Measurements from ENCODE around the gene LITAF. TPM values are rescaled to one million over a fixed set of nuclear protein-coding genes. Genes with fewer than 3 reads are reported as not detected.
A peak's percentile ranks its signal among the peaks of the same experiment; 100 is the strongest.

LITAF gene
- polyA plus RNA-seq, 2 of the 4 experiments (the other 2 are of a cell fraction): 197 to 227 TPM

GRCh38 chr16:11611871-11612664 lies 25.3 kb upstream of the LITAF start (continued):
- no peak for TF ChIP-seq HMGXB4 (CRISPR knock-in tag; IDR thresholded peaks at IDR 0.05; ENCODE audit: borderline replicate concordance)
- TF ChIP-seq ESRRA (IDR thresholded peaks at IDR 0.05; ENCODE audit: borderline replicate concordance, low read length): no peak

GRCh38 chr16:11610580-11610979 lies 23.9 kb upstream of the LITAF start:
- H3K4me2 ChIP-seq: no peak overlapping the region
- POLR2A ChIA-PET: no interaction called here
- H3K4me1 ChIP-seq: peaks cover 31% of the 10 kb centered on the region
- 87% methylated on average over 6 of the region's 6 CpGs for WGBS (ENCODE audit: missing lambda C conversion rate)
- TF ChIP-seq CBX2 (IDR thresholded peaks at IDR 0.05; ENCODE audit: borderline replicate concordance, low read depth) (no peak), PBX3 (IDR thresholded peaks at IDR 0.05) (no peak), MAFK (IDR thresholded peaks at IDR 0.05; ENCODE audit: partially characterized antibody) (no peak), RAD21 (conservative IDR thresholded peaks at IDR 0.05 in 1 of 2, IDR thresholded peaks at IDR 0.05 in 1 of 2) (peak in 1 of 2 experiments; percentile 21; a peak in 1 of 5 replicates), CTCF (IDR thresholded peaks at IDR 0.05) (no peak), RFX5 (IDR thresholded peaks at IDR 0.05) (no peak)
- DNase-seq (ENCODE audit: low read depth in 1 of 2, low spot score in 1 of 2): peak in 1 of 2 experiments; percentile 54
- H3K9me3 ChIP-seq: no peaks in the 10 kb centered on the region
- peak overlapping the region in 1 of 2 experiments; percentile 56; a peak in 3 of 6 replicates for H3K27ac ChIP-seq
- CTCF ChIA-PET: interaction anchor here (1.0 to 1.6 kb wide), 3 partner anchors 25 to 104 kb away, joined by 3 to 4 read pairs (median 3); no protein-coding TSS in a partner anchor
- ATAC-seq: peak; percentile 55 to 67
- FAIRE-seq: no peak
- no peak overlapping the region for H3K4me3 ChIP-seq

GRCh38 chr16:11610121-11610505 lies 23.4 kb upstream of the LITAF start:
- H3K9me3 ChIP-seq: no peaks in the 10 kb centered on the region
- no peak overlapping the region for H3K4me2 ChIP-seq
- TF ChIP-seq HOXB13 (CRISPR knock-in tag; IDR thresholded peaks at IDR 0.05; ENCODE audit: low read depth) (no peak), NFE2L2 (conservative IDR thresholded peaks at IDR 0.05; ENCODE audit: low read length) (no peak), ESRRA (IDR thresholded peaks at IDR 0.05; ENCODE audit: borderline replicate concordance, low read length) (no peak), HOXB5 (CRISPR knock-in tag; IDR thresholded peaks at IDR 0.05) (no peak)
- ChIA-PET POLR2A (no interaction called here), CTCF (interaction anchor here (1.0 to 1.6 kb wide), 3 partner anchors 24 to 104 kb away, joined by 3 to 4 read pairs (median 3); no protein-coding TSS in a partner anchor)
- DNase-seq (ENCODE audit: low read depth in 1 of 2, low spot score in 1 of 2) (no peak), FAIRE-seq (no peak), ATAC-seq (peak in 1 of 2 experiments; percentile 20; a peak in 2 of 6 replicates)
- H3K4me1 ChIP-seq: peaks cover 26% of the 10 kb centered on the region
- WGBS (ENCODE audit: missing lambda C conversion rate): 96% methylated on average over 9 of the region's 9 CpGs
- H3K27ac ChIP-seq: peak overlapping the region in 1 of 2 experiments; percentile 56; a peak in 3 of 6 replicates
- H3K4me3 ChIP-seq: no peak overlapping the region

GRCh38 chr16:11609474-11610120 lies 22.9 kb upstream of the LITAF start:
- no peak overlapping the region for H3K4me3 ChIP-seq
- ATAC-seq: no peak
- 82% methylated on average over 14 of the region's 14 CpGs for WGBS (ENCODE audit: missing lambda C conversion rate)
- H3K9me3 ChIP-seq: no peaks in the 10 kb centered on the region
- CTCF ChIA-PET: interaction anchor here (1.0 to 1.6 kb wide), 2 partner anchors 24 to 105 kb away, joined by 3 read pairs; no protein-coding TSS in a partner anchor
- POLR2A ChIA-PET: no interaction called here
- no peak for FAIRE-seq
- peaks cover 22% of the 10 kb centered on the region for H3K4me1 ChIP-seq
- H3K4me2 ChIP-seq: no peak overlapping the region
- H3K27ac ChIP-seq: peak overlapping the region in 1 of 2 experiments; percentile 56; a peak in 3 of 6 replicates
- DNase-seq (ENCODE audit: low read depth in 1 of 2, low spot score in 1 of 2): no peak
- TF ChIP-seq FOSL2 (IDR thresholded peaks at IDR 0.05) (no peak), FOSL2 (CRISPR knock-in tag; IDR thresholded peaks at IDR 0.05) (no peak), PBX3 (IDR thresholded peaks at IDR 0.05) (no peak), ATOH8 (CRISPR knock-in tag; IDR thresholded peaks at IDR 0.05; ENCODE audit: low read depth) (no peak), RARB (CRISPR knock-in tag; IDR thresholded peaks at IDR 0.05) (no peak), ZC3H11A (IDR thresholded peaks at IDR 0.05) (no peak), CTCF (IDR thresholded peaks at IDR 0.05) (no peak)

Measured in A549 (cell line).